A549 (cell line): ENCODE measurements around the gene BAHCC1. TPM values are rescaled to one million over a fixed set of nuclear protein-coding genes. Genes with fewer than 3 reads are reported as not detected.
A peak's percentile ranks its signal among the peaks of the same experiment; 100 is the strongest.

ENCODE experiments used
- BHLHE40 ChIP-seq: IDR thresholded peaks from 2 replicates; pipeline ENCODE4 v1.6.1; 2012; ENCODE audit warnings: low read depth, low read length, inconsistent platforms
- CBX2 ChIP-seq: fragments of 200-600 bp; sonication (generic); IDR thresholded peaks from 2 replicates; pipeline ENCODE4 v1.6.1; 2016; ENCODE audit warnings: low read depth, mild to moderate bottlenecking, borderline replicate concordance
- CBX8 ChIP-seq: fragments of 200-600 bp; sonication (generic); IDR thresholded peaks from 2 replicates; pipeline ENCODE4 v1.6.1; 2016
- CEBPB ChIP-seq, 2 experiments: fragments of >200 bp in 1 of 2; sonication (Bioruptor Twin) in 1 of 2; formaldehyde crosslinking in 1 of 2; IDR thresholded peaks; 2 replicates each; pipeline ENCODE4 v1.6.1; 2012 to 2016
- CHD2 ChIP-seq: fragments of 150-350 bp; IDR thresholded peaks from 2 replicates; pipeline ENCODE4 v1.6.1; 2014; ENCODE audit warnings: low read length; ENCODE audit not compliant: partially characterized antibody
- CHD4 ChIP-seq: fragments of 200-600 bp; sonication (generic); IDR thresholded peaks from 2 replicates; pipeline ENCODE4 v1.6.1; 2016; ENCODE audit warnings: antibody characterized with exemption, mild to moderate bottlenecking, borderline replicate concordance
- CTCF ChIP-seq: fragments of >200 bp; sonication (Bioruptor Twin); formaldehyde crosslinking; IDR thresholded peaks from 3 replicates; pipeline ENCODE4 v1.5.1; 2016
- E2F6 ChIP-seq: IDR thresholded peaks from 2 replicates; pipeline ENCODE4 v1.6.1; 2012; ENCODE audit warnings: low read depth, borderline replicate concordance
- EHF ChIP-seq: fragments of 250-450 bp; sonication (Bioruptor Pico); IDR thresholded peaks from 2 replicates; pipeline ENCODE4 v1.5.0; 2020; ENCODE audit warnings: mild to moderate bottlenecking
- EHMT2 ChIP-seq: fragments of 200-600 bp; sonication (generic); IDR thresholded peaks from 2 replicates; pipeline ENCODE4 v1.6.1; 2016; ENCODE audit warnings: antibody characterized with exemption, low read depth, mild to moderate bottlenecking, moderate library complexity
- ELK1 ChIP-seq: fragments of 150-350 bp; IDR thresholded peaks from 2 replicates; pipeline ENCODE4 v1.6.1; 2014; ENCODE audit warnings: low read depth, mild to moderate bottlenecking, low read length
- FOSL2 ChIP-seq, 2 experiments: fragments of 450-650 bp in 1 of 2; fragments of >200 bp in 1 of 2; sonication (Bioruptor Twin) in 1 of 2; formaldehyde crosslinking; IDR thresholded peaks; 2 replicates each; pipeline versions ENCODE4 v1.5.0 to v1.6.1; 2016 to 2020; ENCODE audit warnings: mild to moderate bottlenecking in 1 of 2, moderate library complexity in 1 of 2
- FOXS1 ChIP-seq: fragments of 250-450 bp; sonication (Bioruptor Pico); IDR thresholded peaks from 2 replicates; pipeline ENCODE4 v1.5.0; 2020; ENCODE audit warnings: mild to moderate bottlenecking, moderate library complexity
- GATA3 ChIP-seq: IDR thresholded peaks from 2 replicates; pipeline ENCODE4 v1.6.1; 2012; ENCODE audit warnings: borderline replicate concordance
- HDAC2 ChIP-seq: fragments of 200-600 bp; sonication (generic); IDR thresholded peaks from 2 replicates; pipeline ENCODE4 v1.6.1; 2016
- HES2 ChIP-seq: fragments of >200 bp; sonication (Bioruptor Twin); formaldehyde crosslinking; IDR thresholded peaks from 2 replicates; pipeline ENCODE4 v1.6.1; 2016
- HOXA7 ChIP-seq: fragments of 250-450 bp; sonication (Bioruptor Pico); IDR thresholded peaks from 2 replicates; pipeline ENCODE4 v1.5.0; 2020; ENCODE audit warnings: mild to moderate bottlenecking, moderate library complexity
- HOXB5 ChIP-seq: fragments of 250-450 bp; sonication (Bioruptor Pico); IDR thresholded peaks from 2 replicates; pipeline ENCODE4 v1.5.0; 2020; ENCODE audit warnings: mild to moderate bottlenecking, moderate library complexity
- MYC ChIP-seq: IDR thresholded peaks from 2 replicates; pipeline ENCODE4 v1.6.1; 2012; ENCODE audit warnings: mild to moderate bottlenecking, inconsistent platforms, low read length, improper control_type of control experiment, borderline replicate concordance
- NFE2L2 ChIP-seq: fragments of 150-350 bp; conservative IDR thresholded peaks from 2 replicates; pipeline ENCODE4 v1.6.1; 2014; ENCODE audit warnings: low read length
- PBX3 ChIP-seq: IDR thresholded peaks from 2 replicates; pipeline ENCODE4 v1.6.1; 2012
- POLR2AphosphoS2 ChIP-seq: conservative IDR thresholded peaks from 2 replicates; pipeline ENCODE4 v1.6.1; 2012; ENCODE audit warnings: low read length, improper control_type of control experiment, inconsistent platforms
- RCOR1 ChIP-seq: fragments of 150-350 bp; IDR thresholded peaks from 2 replicates; pipeline ENCODE4 v1.6.1; 2014; ENCODE audit warnings: antibody characterized with exemption, low read length, low read depth
- RNF2 ChIP-seq: fragments of 200-600 bp; sonication (generic); IDR thresholded peaks from 2 replicates; pipeline ENCODE4 v1.6.1; 2016; ENCODE audit warnings: low read depth, mild to moderate bottlenecking, antibody characterized with exemption, moderate library complexity, borderline replicate concordance
- SMC3 ChIP-seq: fragments of >200 bp; sonication (Bioruptor Twin); formaldehyde crosslinking; IDR thresholded peaks from 3 replicates; pipeline ENCODE4 v1.6.1; 2018; ENCODE audit warnings: inconsistent platforms
- TP53 ChIP-seq: fragments of 250-450 bp; sonication (Bioruptor Pico); IDR thresholded peaks from 2 replicates; pipeline ENCODE4 v1.5.0; 2021; ENCODE audit warnings: mild to moderate bottlenecking, moderate library complexity
- ZNF302 ChIP-seq: fragments of 250-450 bp; sonication (Bioruptor Pico); IDR thresholded peaks from 2 replicates; pipeline ENCODE4 v1.9.0; 2021; ENCODE audit warnings: inconsistent platforms, mild to moderate bottlenecking, moderate library complexity
- polyA plus RNA-seq, 4 experiments: library from polyadenylated mRNA; depleted of rRNA in 3 of 4; stranded (reverse); fragments of >200 nt; fragmentation: RNase III in 1 of 4; extraction: RNeasy Plus Mini Kit Qiagen cat#74134 plus additional on column Dnase treatment in 1 of 4; gene quantifications; 2 replicates in 3 of 4; 3 replicates in 1 of 4; pipeline ENCODE4 v1.2.3, GENCODE V29; 2011 to 2017

BAHCC1 gene
- polyA plus RNA-seq, 2 of the 4 experiments (the other 2 are of a cell fraction), result 2.6 to 5.8 TPM

GRCh38 chr17:81487487-81488275 is 92.4 kb downstream of the BAHCC1 start (continued):
- TF ChIP-seq RNF2, result peak; percentile 97
- TF ChIP-seq POLR2AphosphoS2, result no peak
- TF ChIP-seq RCOR1, result no peak
- TF ChIP-seq CHD2, result no peak
- TF ChIP-seq MYC, result no peak; the same call in 1 of the 2 replicates
- peak; percentile 84 for TF ChIP-seq HOXB5 (CRISPR knock-in tag)
- no peak for TF ChIP-seq CHD4
- no peak for TF ChIP-seq CEBPB (IDR thresholded peaks at IDR 0.05)
- TF ChIP-seq PBX3, result 0 out of 2 replicates have a peak, but pooled peaks have one; percentile 46
- TF ChIP-seq SMC3, result no peak
- no peak for TF ChIP-seq GATA3
- no peak for TF ChIP-seq CBX2
- TF ChIP-seq CTCF, result no peak
- 0 out of 2 replicates have a peak, but pooled peaks have one; percentile 59 for TF ChIP-seq HDAC2
- no peak for TF ChIP-seq EHMT2
- no peak for TF ChIP-seq ZNF302 (CRISPR knock-in tag)
- no peak for TF ChIP-seq HOXA7
- TF ChIP-seq ELK1, result no peak
- no peak for TF ChIP-seq FOSL2 (IDR thresholded peaks at IDR 0.05)
- no peak for TF ChIP-seq FOSL2 (CRISPR knock-in tag; IDR thresholded peaks at IDR 0.05)
- TF ChIP-seq TP53 (CRISPR knock-in tag), result 0 out of 2 replicates have a peak, but pooled peaks have one; percentile 26
- no peak for TF ChIP-seq FOXS1 (CRISPR knock-in tag)
- TF ChIP-seq E2F6, result peak; percentile 97
- no peak for TF ChIP-seq NFE2L2
- no peak for TF ChIP-seq CBX8
- no peak for TF ChIP-seq BHLHE40
- TF ChIP-seq EHF (CRISPR knock-in tag), result peak; percentile 68; the same call in 1 of the 2 replicates
- TF ChIP-seq HES2, result no peak
